Measurements from ENCODE around the gene ATG2A.

ATG2A gene

GRCh38 chr11:64923944-64924909 is 7.2 kb upstream of the ATG2A start, which contains the start of gene PPP2R5B:
Gene PPP2R5B (plus strand): TSS chr11:64924689. CDS start chr11:64925735, 1,046 bp downstream.
- peak; percentile 56 for DNase-seq

GRCh38 chr11:64923151-64923661 is 6.2 kb upstream of the ATG2A start:
- no peak for DNase-seq

- no peak for DNase-seq
Measured at GRCh38 chr11:64921384-64921783, 4.4 kb upstream of the ATG2A start.

GRCh38 chr11:64920124-64920523 is 3.1 kb upstream of the ATG2A start:
- DNase-seq = no peak

GRCh38 chr11:64919627-64920026 is 2.6 kb upstream of the ATG2A start:
- no peak for DNase-seq

- DNase-seq = no peak
Measured at GRCh38 chr11:64918017-64918416, 1.0 kb upstream of the ATG2A start.

- DNase-seq = no peak
Measured at GRCh38 chr11:64917663-64917995, 620 bp upstream of the ATG2A start.

- DNase-seq = no peak
Measured at GRCh38 chr11:64916040-64916774, 802 bp downstream of the ATG2A start.

GRCh38 chr11:64915376-64915887 is 1.6 kb downstream of the ATG2A start:
- no peak for DNase-seq

GRCh38 chr11:64914123-64914522 is 2.9 kb downstream of the ATG2A start:
- DNase-seq = no peak

- no peak for DNase-seq
Measured at GRCh38 chr11:64913171-64913727, 3.8 kb downstream of the ATG2A start.

- DNase-seq = no peak
Measured at GRCh38 chr11:64911689-64912088, 5.3 kb downstream of the ATG2A start.

- no peak for DNase-seq
Measured at GRCh38 chr11:64911142-64911541, 5.9 kb downstream of the ATG2A start.

GRCh38 chr11:64910451-64911093 is 6.4 kb downstream of the ATG2A start:
- no peak for DNase-seq

- no peak for DNase-seq
Measured at GRCh38 chr11:64909653-64910343, 7.2 kb downstream of the ATG2A start.

GRCh38 chr11:64908766-64909165 is 8.2 kb downstream of the ATG2A start:
- no peak for DNase-seq

- DNase-seq = no peak
Measured at GRCh38 chr11:64906314-64906635, 10.7 kb downstream of the ATG2A start.

- no peak for DNase-seq
Measured at GRCh38 chr11:64905516-64906313, 11.3 kb downstream of the ATG2A start.

GRCh38 chr11:64903291-64903833 is 13.6 kb downstream of the ATG2A start:
- no peak for DNase-seq

GRCh38 chr11:64902102-64902900 is 14.7 kb downstream of the ATG2A start:
- no peak for DNase-seq
